T-helper 17 cell (primary cell): Measurements from ENCODE around the gene VBP1. TPM values are rescaled to one million over a fixed set of nuclear protein-coding genes. Genes with fewer than 3 reads are reported as not detected.
"Not testable (repeated sequence)": the region's sequence is repeated elsewhere in the genome, so short reads cannot be mapped to it uniquely, and the experiment has no call there.

Experiments used
- ATAC-seq: fragments of 150-1000 bp; cut with Tn5 transposase; 2 replicates; pipeline ENCODE4 v1.10.0; 2021; ENCODE audit warnings: mild to moderate bottlenecking, moderate library complexity
- DNase-seq, 3 donors: peaks; one replicate each; pipeline versions ENCODE4 v3.0.0 to v3.0.0-alpha.2; 2020 to 2021
- H3K9me3 ChIP-seq: one replicate; pipeline ENCODE4 v1.7.0; 2013; ENCODE audit warnings: low read length, mild to moderate bottlenecking; ENCODE audit not compliant: control insufficient read depth, poor library complexity, severe bottlenecking
- H3K27ac Mint-ChIP-seq: one replicate; pipeline ENCODE4 v1.8.0; 2022; ENCODE audit warnings: mild to moderate bottlenecking, moderate library complexity, mixed read lengths
- H3K27me3 Mint-ChIP-seq: one replicate; pipeline ENCODE4 v1.8.0; 2022; ENCODE audit warnings: mixed read lengths
- H3K36me3 Mint-ChIP-seq: one replicate; pipeline ENCODE4 v1.8.0; 2022; ENCODE audit warnings: low read depth, mixed read lengths
- H3K4me1 Mint-ChIP-seq: one replicate; pipeline ENCODE4 v1.8.0; 2022; ENCODE audit warnings: mild to moderate bottlenecking, mixed read lengths
- H3K4me3 Mint-ChIP-seq: one replicate; pipeline ENCODE4 v1.8.0; 2022; ENCODE audit warnings: mild to moderate bottlenecking, moderate library complexity, mixed read lengths
- total RNA-seq, 4 donors: library from RNA in 2 of 4; stranded (reverse) in 2 of 4; gene quantifications; one replicate each; pipeline ENCODE4 v1.2.3 and lab custom pipeline; 2022 to 2026

Gene VBP1
- 10 to 100 TPM; 18.9 to 21.0 TPM for total RNA-seq
- 33.5 to 63.4 reads per million in 2 donors for total RNA-seq (lab: John Stamatoyannopoulos, UW)

GRCh38 chrX:155216179-155216939, at the start of gene VBP1:
VBP1 (plus strand) TSS chrX:155216460; CDS start chrX:155216483, 23 bp downstream.
- DNase-seq (peak; percentile 69 to 80 (median 74)), ATAC-seq (peak; percentile 98)
- H3K27me3 Mint-ChIP-seq = no peaks in the 10 kb centered on the region
- peak within 1 kb of the TSS; percentile 86 for H3K27ac Mint-ChIP-seq
- peak within 1 kb of the TSS; percentile 95 for H3K4me3 Mint-ChIP-seq
- peaks cover 16% of the 10 kb centered on the region for H3K4me1 Mint-ChIP-seq
- no peaks in the 10 kb centered on the region for H3K9me3 ChIP-seq
- no peaks in the 10 kb centered on the region for H3K36me3 Mint-ChIP-seq

- Mint-ChIP-seq H3K27ac (no peak overlapping the region), H3K36me3 (no peaks in the 10 kb centered on the region), H3K27me3 (no peaks in the 10 kb centered on the region), H3K4me3 (no peak overlapping the region), H3K4me1 (no peaks in the 10 kb centered on the region)
- ATAC-seq = no peak
- no peaks in the 10 kb centered on the region for H3K9me3 ChIP-seq
- no peak for DNase-seq
These were observed 46.4 kb upstream of the VBP1 start for GRCh38 chrX:155169881-155170280.

- no peaks in the 10 kb centered on the region for H3K36me3 Mint-ChIP-seq
- no peaks in the 10 kb centered on the region for H3K9me3 ChIP-seq
- ATAC-seq = no peak
- no peak overlapping the region for H3K27ac Mint-ChIP-seq
- H3K4me1 Mint-ChIP-seq = no peaks in the 10 kb centered on the region
- H3K4me3 Mint-ChIP-seq = no peak overlapping the region
- DNase-seq = no peak
- no peaks in the 10 kb centered on the region for H3K27me3 Mint-ChIP-seq
These were observed 36.8 kb upstream of the VBP1 start for GRCh38 chrX:155179346-155179997.

GRCh38 chrX:155188786-155189185, 27.5 kb upstream of the VBP1 start:
- Mint-ChIP-seq H3K27me3 (no peaks in the 10 kb centered on the region), H3K36me3 (no peaks in the 10 kb centered on the region), H3K4me3 (peak overlapping the region; percentile 25), H3K4me1 (peaks cover 11% of the 10 kb centered on the region), H3K27ac (no peak overlapping the region)
- H3K9me3 ChIP-seq = no peaks in the 10 kb centered on the region
- peak; percentile 100 for ATAC-seq
- DNase-seq = no peak

DNA sequence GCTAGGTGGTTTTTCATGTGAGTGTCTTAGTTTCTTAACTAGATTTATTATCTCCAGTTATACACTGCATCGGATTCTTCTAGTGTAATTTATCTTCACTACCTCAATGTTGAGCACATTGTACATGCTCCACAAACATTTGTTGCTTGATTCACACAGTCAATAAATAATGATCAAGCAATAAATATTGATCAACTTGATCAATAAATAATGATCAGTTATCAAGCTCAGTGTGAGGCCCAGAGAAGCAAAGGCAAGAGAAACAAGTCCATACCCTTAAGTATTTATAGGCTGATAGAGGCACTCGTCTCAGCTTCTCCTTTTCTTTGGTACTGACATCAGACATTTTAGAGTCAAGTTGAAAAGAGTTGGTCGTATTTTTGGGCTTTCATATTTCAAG, 5.1 kb upstream of the VBP1 start:
- H3K4me3 Mint-ChIP-seq = no peak overlapping the region
- no peaks in the 10 kb centered on the region for H3K27me3 Mint-ChIP-seq
- DNase-seq (no peak), ATAC-seq (no peak)
- no peaks in the 10 kb centered on the region for H3K36me3 Mint-ChIP-seq
- peaks cover 2% of the 10 kb centered on the region for H3K4me1 Mint-ChIP-seq
- H3K27ac Mint-ChIP-seq = no peak overlapping the region
- H3K9me3 ChIP-seq = no peaks in the 10 kb centered on the region

- ATAC-seq (no peak), DNase-seq (no peak)
- no peaks in the 10 kb centered on the region for H3K36me3 Mint-ChIP-seq
- no peak overlapping the region for H3K4me3 Mint-ChIP-seq
- peaks cover 13% of the 10 kb centered on the region for H3K4me1 Mint-ChIP-seq
- no peaks in the 10 kb centered on the region for H3K27me3 Mint-ChIP-seq
- H3K9me3 ChIP-seq = no peaks in the 10 kb centered on the region
- no peak overlapping the region for H3K27ac Mint-ChIP-seq
These were observed 2.5 kb upstream of the VBP1 start for GRCh38 chrX:155213731-155214130.

- no peaks in the 10 kb centered on the region for H3K9me3 ChIP-seq
- Mint-ChIP-seq H3K36me3 (no peaks in the 10 kb centered on the region), H3K4me3 (peak overlapping the region; percentile 95), H3K27ac (peak overlapping the region; percentile 86), H3K4me1 (peaks cover 16% of the 10 kb centered on the region), H3K27me3 (no peaks in the 10 kb centered on the region)
- DNase-seq = no peak
- peak; percentile 38 for ATAC-seq
These were observed 649 bp upstream of the VBP1 start for GRCh38 chrX:155215443-155216178.

- Mint-ChIP-seq H3K27ac (peak overlapping the region; percentile 86), H3K4me3 (peak overlapping the region; percentile 95), H3K27me3 (no peaks in the 10 kb centered on the region), H3K4me1 (peaks cover 16% of the 10 kb centered on the region), H3K36me3 (no peaks in the 10 kb centered on the region)
- no peak for ATAC-seq
- no peaks in the 10 kb centered on the region for H3K9me3 ChIP-seq
- no peak for DNase-seq
These were observed 730 bp downstream of the VBP1 start for GRCh38 chrX:155216940-155217440.

- H3K9me3 ChIP-seq = no peaks in the 10 kb centered on the region
- DNase-seq (no peak), ATAC-seq (no peak)
- no peak overlapping the region for H3K27ac Mint-ChIP-seq
- no peaks in the 10 kb centered on the region for H3K27me3 Mint-ChIP-seq
- H3K36me3 Mint-ChIP-seq = no peaks in the 10 kb centered on the region
- H3K4me1 Mint-ChIP-seq = peaks cover 16% of the 10 kb centered on the region
- H3K4me3 Mint-ChIP-seq = peak overlapping the region; percentile 39
These were observed 2.5 kb downstream of the VBP1 start for GRCh38 chrX:155218777-155219176.

GRCh38 chrX:155221351-155221750, 5.1 kb downstream of the VBP1 start:
- H3K4me1 Mint-ChIP-seq = peaks cover 19% of the 10 kb centered on the region
- H3K4me3 Mint-ChIP-seq = no peak overlapping the region
- no peak overlapping the region for H3K27ac Mint-ChIP-seq
- H3K27me3 Mint-ChIP-seq = no peaks in the 10 kb centered on the region
- H3K9me3 ChIP-seq = no peaks in the 10 kb centered on the region
- ATAC-seq (no peak), DNase-seq (no peak)
- H3K36me3 Mint-ChIP-seq = peaks cover 2% of the 10 kb centered on the region

GRCh38 chrX:155223746-155224145, 7.5 kb downstream of the VBP1 start:
- not testable (repeated sequence) for DNase-seq, H3K4me3 Mint-ChIP-seq, ATAC-seq, H3K36me3 Mint-ChIP-seq, H3K27me3 Mint-ChIP-seq, H3K4me1 Mint-ChIP-seq, H3K9me3 ChIP-seq, H3K27ac Mint-ChIP-seq

DNA sequence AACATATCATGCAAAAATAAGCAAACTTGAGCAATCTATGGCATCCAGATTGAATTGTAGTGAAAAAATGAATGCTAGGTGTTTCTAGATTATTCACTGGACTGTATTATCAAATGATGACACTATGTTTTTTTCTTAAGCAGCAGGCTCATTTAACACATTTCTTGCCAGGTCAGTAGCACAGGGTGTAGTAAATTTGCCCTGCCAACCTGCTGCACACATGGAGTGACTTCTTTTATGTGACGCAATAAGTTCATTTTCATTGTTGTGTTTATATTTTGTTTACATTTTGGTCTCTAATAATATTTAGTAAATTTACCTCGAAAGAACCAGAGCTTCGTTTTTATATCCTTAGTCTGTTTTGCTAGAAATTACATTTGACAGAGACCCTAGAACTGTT, 9.5 kb downstream of the VBP1 start:
- peaks cover 5% of the 10 kb centered on the region for H3K36me3 Mint-ChIP-seq
- DNase-seq = no peak
- H3K9me3 ChIP-seq = no peaks in the 10 kb centered on the region

DNA sequence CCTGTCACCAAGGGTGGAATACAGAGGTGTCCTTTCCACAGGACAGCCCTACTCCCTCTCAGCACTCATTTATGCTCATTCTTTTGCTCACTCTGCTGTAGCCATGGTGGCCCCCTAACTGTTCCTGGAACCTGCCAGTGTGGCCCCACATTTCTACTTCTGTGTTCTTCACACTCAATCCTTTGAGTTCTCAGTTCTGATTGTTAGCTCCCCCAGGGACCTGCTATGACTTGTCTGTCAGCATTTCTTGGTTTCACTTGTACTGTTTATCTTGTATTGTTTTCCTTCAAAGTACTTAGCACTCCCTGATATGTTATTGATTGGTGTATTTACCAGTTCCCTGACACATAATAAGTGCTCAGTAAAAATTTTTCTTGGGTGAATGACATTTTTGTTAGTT, 14.9 kb downstream of the VBP1 start:
- Mint-ChIP-seq H3K27me3 (no peaks in the 10 kb centered on the region), H3K36me3 (peaks cover 3% of the 10 kb centered on the region), H3K4me1 (peaks cover 16% of the 10 kb centered on the region), H3K4me3 (no peak overlapping the region), H3K27ac (peak overlapping the region; percentile 62)
- ATAC-seq (no peak), DNase-seq (no peak)
- H3K9me3 ChIP-seq = no peaks in the 10 kb centered on the region

More for the DNA sequence above, 9.5 kb downstream of the VBP1 start:
- no peak for ATAC-seq
- Mint-ChIP-seq H3K4me1 (peaks cover 9% of the 10 kb centered on the region), H3K4me3 (no peak overlapping the region), H3K27ac (no peak overlapping the region), H3K27me3 (no peaks in the 10 kb centered on the region)
